Measurements from ENCODE around the gene FBLN7.
"Not testable (repeated sequence)": the region's sequence is repeated elsewhere in the genome, so short reads cannot be mapped to it uniquely, and the experiment has no call there.

FBLN7 gene

DNA sequence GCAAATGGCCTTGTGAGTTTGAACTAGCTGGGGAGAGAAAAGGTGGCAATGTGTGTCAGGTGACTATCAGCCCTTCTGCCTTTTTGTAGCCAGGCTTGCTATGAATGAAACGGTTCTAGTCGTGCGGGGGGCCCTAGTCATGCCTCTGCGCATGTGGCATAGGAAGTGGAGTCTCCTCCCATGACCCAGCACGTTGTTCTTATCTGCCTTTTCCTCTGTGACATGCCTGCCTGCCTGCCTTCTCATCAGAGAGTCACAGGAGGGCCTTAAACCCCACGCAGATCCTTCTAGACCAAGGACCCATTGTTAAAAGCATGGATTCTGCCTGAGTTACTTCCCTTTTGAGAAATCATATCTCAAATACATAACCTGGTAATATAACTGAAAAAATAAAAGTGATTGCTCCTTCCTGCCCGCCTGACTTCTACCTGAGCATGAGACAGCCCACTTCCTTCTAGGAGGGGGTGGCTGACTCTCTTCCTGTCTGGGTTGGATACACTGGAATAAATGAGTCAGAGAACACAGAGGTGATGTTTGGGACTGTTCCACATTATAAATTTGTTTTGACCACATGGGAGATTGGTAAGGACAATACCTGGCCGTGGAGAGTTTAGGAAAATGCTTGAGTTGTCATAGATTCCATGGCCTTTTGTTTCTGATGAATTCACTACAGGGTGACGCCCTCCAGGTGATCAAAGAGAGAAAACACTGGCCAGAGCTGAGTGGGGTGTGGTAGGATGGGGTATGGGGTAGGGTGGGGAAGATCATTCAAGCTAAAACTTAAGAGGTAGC is 49.8 kb downstream of the FBLN7 start:
- DNase-seq (peak; percentile 39 to 54 (median 47)), ATAC-seq (replicated peaks) (peak; percentile 92)
- H3K36me3 Mint-ChIP-seq (ENCODE audit: insufficient read depth) = peaks cover 13% of the 10 kb centered on the region
- H3K4me3 Mint-ChIP-seq = peak overlapping the region; percentile 41 to 63
- peak overlapping the region; percentile 95 to 97 for H3K27ac Mint-ChIP-seq
- peaks cover 15 to 19% of the 10 kb centered on the region in 2 donors for H3K4me1 Mint-ChIP-seq (ENCODE audit: low read depth in 2 of 2)
- no peaks in the 10 kb centered on the region for H3K27me3 Mint-ChIP-seq
- H3K9me3 Mint-ChIP-seq = no peaks in the 10 kb centered on the region

DNA sequence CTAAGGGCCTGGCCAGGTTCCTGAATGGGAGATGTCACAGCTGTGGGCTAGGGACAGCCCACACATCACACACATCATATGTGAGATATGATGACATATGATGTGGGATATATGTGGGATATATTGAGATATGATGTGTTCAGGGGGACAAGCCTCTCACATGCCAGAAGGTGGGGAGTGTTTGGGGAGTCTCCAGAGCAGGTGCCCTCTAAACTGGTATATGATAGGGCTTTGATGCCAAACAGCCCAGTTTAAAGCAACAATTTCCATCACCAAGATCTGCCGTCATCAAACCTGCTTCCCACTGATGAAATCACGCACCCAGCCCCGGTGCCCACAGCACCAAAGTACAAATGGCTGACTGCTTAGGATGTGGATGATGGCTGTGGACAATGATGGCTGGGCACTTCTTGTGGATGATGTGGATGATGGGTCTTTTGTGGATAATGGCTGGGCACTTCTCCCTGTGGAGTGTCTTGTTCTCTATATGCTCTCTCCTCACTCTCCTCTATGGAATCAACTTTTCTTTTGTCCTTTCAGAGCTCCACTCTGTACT is 50.9 kb downstream of the FBLN7 start:
- H3K4me3 Mint-ChIP-seq = no peak overlapping the region
- ATAC-seq (replicated peaks) = no peak
- no peaks in the 10 kb centered on the region for H3K9me3 Mint-ChIP-seq
- H3K27ac Mint-ChIP-seq = peak overlapping the region; percentile 95 to 97
- no peak for DNase-seq
- no peaks in the 10 kb centered on the region for H3K27me3 Mint-ChIP-seq
- H3K36me3 Mint-ChIP-seq (ENCODE audit: insufficient read depth) = peaks cover 13% of the 10 kb centered on the region
- peaks cover 15 to 19% of the 10 kb centered on the region in 2 donors for H3K4me1 Mint-ChIP-seq (ENCODE audit: low read depth in 2 of 2)

DNA sequence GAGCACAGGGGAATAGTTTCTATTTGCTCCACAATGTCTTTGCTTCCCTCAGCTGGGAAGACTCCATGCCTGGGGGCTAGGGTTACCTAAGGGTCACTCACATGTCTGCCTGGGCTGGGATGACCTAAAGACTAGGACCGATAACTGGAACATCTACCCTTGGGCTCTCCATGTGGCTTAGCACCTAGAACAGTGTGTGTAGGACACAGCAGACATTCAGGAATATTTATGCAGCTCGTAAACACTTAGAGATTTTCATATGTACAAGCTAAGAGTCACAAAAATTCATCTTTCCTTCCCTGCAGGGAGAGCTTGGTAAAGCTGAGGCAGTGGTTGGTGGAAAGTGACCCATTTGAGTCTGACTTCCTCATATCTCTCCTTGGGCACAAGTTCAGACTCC is 55.8 kb downstream of the FBLN7 start:
- DNase-seq (no peak), ATAC-seq (replicated peaks) (no peak)
- no peaks in the 10 kb centered on the region for H3K9me3 Mint-ChIP-seq
- H3K4me3 Mint-ChIP-seq = no peak overlapping the region
- no peak overlapping the region for H3K27ac Mint-ChIP-seq
- peaks cover 0 to 3% of the 10 kb centered on the region in 2 donors for H3K4me1 Mint-ChIP-seq (ENCODE audit: low read depth in 2 of 2)
- H3K27me3 Mint-ChIP-seq = peaks cover 10 to 14% of the 10 kb centered on the region in 2 donors
- H3K36me3 Mint-ChIP-seq (ENCODE audit: insufficient read depth) = no peaks in the 10 kb centered on the region

DNA sequence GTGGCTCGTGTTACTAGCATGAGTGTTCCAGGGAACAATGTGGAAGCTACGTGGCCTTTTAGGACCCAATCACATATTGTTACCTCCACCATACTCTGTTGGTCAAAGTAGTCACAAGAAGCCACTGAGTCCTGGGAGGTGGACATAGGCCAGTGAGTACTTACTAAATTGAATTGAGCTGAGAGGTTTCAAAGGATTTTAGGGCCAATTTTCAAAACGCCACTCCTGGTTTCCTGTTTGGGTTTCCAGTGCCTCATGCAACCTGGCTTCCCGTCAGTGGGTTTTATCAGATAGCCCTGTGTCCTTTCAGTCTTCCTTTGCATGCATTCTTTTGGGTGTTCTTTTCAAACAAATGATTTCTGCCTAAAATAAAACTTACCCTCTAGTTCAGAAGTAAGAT is 56.3 kb downstream of the FBLN7 start:
- DNase-seq (no peak), ATAC-seq (replicated peaks) (no peak)
- Mint-ChIP-seq H3K27ac (no peak overlapping the region), H3K36me3 (ENCODE audit: insufficient read depth) (no peaks in the 10 kb centered on the region), H3K4me3 (no peak overlapping the region), H3K9me3 (no peaks in the 10 kb centered on the region), H3K27me3 (peaks cover 12 to 14% of the 10 kb centered on the region in 2 donors), H3K4me1 (ENCODE audit: low read depth in 2 of 2) (peaks cover 0 to 3% of the 10 kb centered on the region in 2 donors)

DNA sequence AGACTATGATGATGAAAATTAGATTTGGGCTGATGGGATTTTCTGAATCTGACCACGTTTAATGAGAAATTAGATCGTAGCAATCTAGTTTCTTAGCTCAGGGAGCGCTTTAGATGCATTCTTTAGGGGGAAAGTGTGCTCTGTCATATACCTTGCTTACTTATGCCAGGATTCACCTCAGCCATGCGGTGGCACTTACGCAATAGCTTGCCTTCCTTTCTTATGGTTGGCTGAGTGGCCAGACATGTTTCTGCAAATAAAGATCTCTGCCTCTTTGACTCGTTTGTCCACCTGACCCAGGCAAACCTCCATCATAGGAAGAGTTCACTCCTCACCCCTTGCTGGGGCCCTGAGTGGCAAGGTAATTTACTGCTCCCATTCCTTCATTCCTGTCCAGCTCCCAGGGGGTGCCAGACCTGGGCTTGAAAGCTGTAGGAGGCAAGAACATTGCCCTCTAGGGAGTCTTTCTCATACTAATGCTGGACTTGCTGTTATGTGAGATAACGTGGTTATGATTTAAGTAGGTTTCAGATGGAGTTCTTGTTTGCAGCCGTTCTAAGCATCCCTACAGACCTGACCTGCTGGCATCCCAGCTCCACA is 57.1 kb downstream of the FBLN7 start:
- ATAC-seq (replicated peaks) = no peak

DNA sequence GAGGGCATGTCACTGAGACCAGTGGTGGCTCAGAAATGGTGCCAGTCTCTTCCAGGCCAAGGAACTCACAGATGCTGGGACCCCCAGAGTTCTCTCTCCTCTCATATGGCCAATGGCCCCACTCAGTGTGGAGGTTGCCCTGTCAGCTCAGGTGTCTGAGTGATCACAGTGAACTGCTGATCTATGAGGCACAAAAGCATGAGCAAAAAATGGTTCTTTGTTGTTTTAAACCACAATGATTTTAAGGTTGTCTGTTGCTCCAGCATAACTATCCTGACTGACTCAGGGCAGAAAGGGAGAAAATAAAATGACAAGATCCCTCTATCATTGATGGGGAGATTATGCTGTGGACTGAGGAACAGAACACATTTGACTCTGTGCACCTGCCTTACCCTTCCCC is 57.8 kb downstream of the FBLN7 start:
- Mint-ChIP-seq H3K27ac (no peak overlapping the region), H3K27me3 (peaks cover 19 to 23% of the 10 kb centered on the region in 2 donors), H3K4me1 (ENCODE audit: low read depth in 2 of 2) (peaks cover 0 to 3% of the 10 kb centered on the region in 2 donors), H3K36me3 (ENCODE audit: insufficient read depth) (no peaks in the 10 kb centered on the region), H3K9me3 (no peaks in the 10 kb centered on the region), H3K4me3 (no peak overlapping the region)
- ATAC-seq (replicated peaks) = no peak
- no peak for DNase-seq

More for the DNA sequence above, 57.1 kb downstream of the FBLN7 start:
- H3K27me3 Mint-ChIP-seq = peaks cover 15 to 20% of the 10 kb centered on the region in 2 donors
- no peak overlapping the region for H3K4me3 Mint-ChIP-seq
- no peak overlapping the region for H3K27ac Mint-ChIP-seq
- no peaks in the 10 kb centered on the region for H3K36me3 Mint-ChIP-seq (ENCODE audit: insufficient read depth)
- H3K4me1 Mint-ChIP-seq (ENCODE audit: low read depth in 2 of 2) = peaks cover 0 to 3% of the 10 kb centered on the region in 2 donors
- no peak for DNase-seq
- H3K9me3 Mint-ChIP-seq = no peaks in the 10 kb centered on the region

DNA sequence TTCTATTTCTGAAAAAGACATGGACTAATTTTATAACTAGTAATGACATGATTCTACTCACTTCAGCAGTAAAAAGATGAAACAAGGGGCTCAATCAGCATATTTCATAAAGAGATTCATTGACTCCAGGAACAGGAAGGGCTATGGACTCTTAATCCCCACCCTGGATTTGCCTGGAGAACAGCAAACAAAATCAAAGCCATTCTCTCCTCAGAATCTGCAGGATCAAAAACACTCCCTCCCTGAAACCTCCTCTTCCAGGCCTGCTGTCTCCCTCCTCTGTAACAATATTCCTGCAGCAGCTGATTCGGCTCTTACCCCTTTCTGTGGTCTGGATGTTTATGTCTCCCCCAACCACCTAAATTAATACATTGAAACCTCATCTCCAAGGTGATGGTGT is 59.7 kb downstream of the FBLN7 start:
- no peak overlapping the region for H3K4me3 Mint-ChIP-seq
- peaks cover 0 to 3% of the 10 kb centered on the region in 2 donors for H3K4me1 Mint-ChIP-seq (ENCODE audit: low read depth in 2 of 2)
- no peak overlapping the region for H3K27ac Mint-ChIP-seq
- ATAC-seq (replicated peaks) = no peak
- no peaks in the 10 kb centered on the region for H3K36me3 Mint-ChIP-seq (ENCODE audit: insufficient read depth)
- no peak for DNase-seq
- H3K9me3 Mint-ChIP-seq = peaks cover 0 to 1% of the 10 kb centered on the region in 2 donors
- peaks cover 20 to 23% of the 10 kb centered on the region in 2 donors for H3K27me3 Mint-ChIP-seq

DNA sequence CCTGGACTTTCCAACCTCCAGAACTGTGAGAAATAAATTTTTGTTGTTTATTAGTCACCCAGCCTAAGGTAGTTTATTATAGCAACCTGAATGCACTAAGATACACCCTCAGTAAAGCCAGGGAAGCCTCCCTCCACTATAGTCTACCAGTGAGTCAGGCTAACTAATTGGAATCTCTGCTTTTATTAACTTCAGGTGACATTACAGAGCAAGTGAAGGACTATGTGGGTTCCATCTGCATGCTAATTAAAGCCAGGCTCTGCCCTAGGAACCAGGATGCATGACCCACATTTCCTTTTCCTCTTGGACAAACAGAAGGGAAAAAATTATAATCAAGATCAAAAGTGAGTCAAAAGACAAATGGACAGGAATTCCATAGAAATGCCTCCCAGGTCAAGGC is 60.6 kb downstream of the FBLN7 start:
- H3K4me1 Mint-ChIP-seq (ENCODE audit: low read depth in 2 of 2) = peaks cover 0 to 3% of the 10 kb centered on the region in 2 donors
- no peak overlapping the region for H3K27ac Mint-ChIP-seq
- no peak overlapping the region for H3K4me3 Mint-ChIP-seq
- DNase-seq (no peak), ATAC-seq (replicated peaks) (no peak)
- H3K9me3 Mint-ChIP-seq = peaks cover under 1 to 1% of the 10 kb centered on the region in 2 donors
- peaks cover 20 to 23% of the 10 kb centered on the region in 2 donors for H3K27me3 Mint-ChIP-seq
- H3K36me3 Mint-ChIP-seq (ENCODE audit: insufficient read depth) = no peaks in the 10 kb centered on the region

DNA sequence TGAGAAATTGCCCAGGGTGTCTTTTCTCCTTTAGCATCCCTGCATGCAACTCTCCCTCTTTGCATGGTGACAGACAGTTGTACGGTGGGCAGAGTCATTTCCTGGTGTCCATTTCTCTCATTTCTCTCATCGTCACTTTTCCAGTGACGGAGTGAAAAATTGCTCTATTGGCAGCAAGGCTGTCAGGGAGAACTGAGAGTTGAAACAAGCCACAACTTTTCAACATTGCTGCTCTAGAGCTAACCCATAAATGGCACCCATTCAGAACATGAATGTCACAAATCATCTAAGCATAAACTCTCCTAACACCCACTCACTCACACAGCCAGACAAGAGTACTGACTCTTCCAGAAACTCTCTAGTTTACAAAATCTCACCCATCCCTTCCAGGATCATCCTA is 61.0 kb downstream of the FBLN7 start:
- Mint-ChIP-seq H3K36me3 (ENCODE audit: insufficient read depth) (no peaks in the 10 kb centered on the region), H3K27me3 (peaks cover 20 to 23% of the 10 kb centered on the region in 2 donors), H3K4me1 (ENCODE audit: low read depth in 2 of 2) (peaks cover 0 to 3% of the 10 kb centered on the region in 2 donors), H3K4me3 (no peak overlapping the region), H3K9me3 (peaks cover 1 to 4% of the 10 kb centered on the region in 2 donors), H3K27ac (no peak overlapping the region)
- DNase-seq (no peak), ATAC-seq (replicated peaks) (no peak)

DNA sequence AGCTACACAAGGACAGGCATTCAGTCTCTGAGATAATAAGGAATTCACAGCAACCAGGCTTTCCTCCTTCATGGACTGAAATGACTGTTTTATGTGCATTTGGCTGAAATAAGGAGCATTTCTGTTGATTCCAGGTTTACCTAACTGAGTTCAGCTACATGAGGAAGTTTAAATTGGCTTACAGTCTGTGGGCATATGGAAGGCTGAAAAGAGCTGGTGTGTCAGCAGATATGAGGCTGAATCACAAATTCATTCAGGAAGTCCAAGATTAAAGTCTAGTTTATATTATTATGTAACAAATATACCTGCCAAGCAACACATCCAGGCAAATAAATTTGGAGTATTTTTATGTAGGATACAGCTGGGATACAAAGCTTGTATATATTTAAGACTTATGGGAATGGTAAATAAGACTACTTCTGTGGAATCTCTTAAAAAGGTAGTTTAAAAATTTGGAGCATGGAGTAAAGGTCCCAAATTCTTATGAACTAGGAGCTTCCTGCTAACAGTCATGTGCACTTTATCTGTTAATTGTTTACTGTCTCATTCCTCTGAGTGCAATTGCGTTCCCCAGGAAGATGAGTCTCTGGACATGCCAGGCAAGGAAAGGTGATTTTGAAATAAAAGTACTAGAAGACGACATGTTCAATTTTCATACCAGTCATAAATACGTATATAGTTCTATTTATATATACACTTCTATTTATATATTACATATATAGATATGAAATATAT is 63.7 kb downstream of the FBLN7 start:
- H3K4me1 Mint-ChIP-seq (ENCODE audit: low read depth in 2 of 2) = no peaks in the 10 kb centered on the region
- DNase-seq (no peak), ATAC-seq (replicated peaks) (no peak)
- H3K9me3 Mint-ChIP-seq = peaks cover 1 to 9% of the 10 kb centered on the region in 2 donors
- H3K27me3 Mint-ChIP-seq = peaks cover 20 to 23% of the 10 kb centered on the region in 2 donors
- no peaks in the 10 kb centered on the region for H3K36me3 Mint-ChIP-seq (ENCODE audit: insufficient read depth)
- no peak overlapping the region for H3K27ac Mint-ChIP-seq
- H3K4me3 Mint-ChIP-seq = no peak overlapping the region

DNA sequence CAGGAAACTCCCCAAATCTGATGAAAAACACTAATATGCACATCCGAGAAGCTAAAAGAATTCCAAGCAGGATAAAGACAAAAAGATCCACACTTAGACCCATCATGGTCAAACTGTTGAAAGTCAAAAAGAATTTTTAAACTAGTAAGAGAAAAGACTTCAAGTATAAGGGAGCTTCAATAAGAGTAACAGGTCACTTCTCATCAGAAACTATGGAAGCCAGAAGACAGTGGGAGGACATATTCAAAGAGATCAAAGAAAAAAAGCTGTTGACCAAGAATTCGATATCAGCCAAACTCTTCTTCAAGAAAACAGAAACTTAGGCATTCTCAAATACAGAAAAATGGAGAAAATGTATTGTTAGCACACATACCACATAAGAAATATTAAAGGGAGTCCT is 66.2 kb downstream of the FBLN7 start:
- no peak for ATAC-seq (replicated peaks)
- Mint-ChIP-seq H3K36me3 (ENCODE audit: insufficient read depth) (no peaks in the 10 kb centered on the region), H3K27me3 (peaks cover 9% of the 10 kb centered on the region in 2 donors), H3K4me1 (ENCODE audit: low read depth in 2 of 2) (no peaks in the 10 kb centered on the region), H3K9me3 (peaks cover 1 to 9% of the 10 kb centered on the region in 2 donors), H3K4me3 (no peak overlapping the region), H3K27ac (no peak overlapping the region)
- DNase-seq = no peak

DNA sequence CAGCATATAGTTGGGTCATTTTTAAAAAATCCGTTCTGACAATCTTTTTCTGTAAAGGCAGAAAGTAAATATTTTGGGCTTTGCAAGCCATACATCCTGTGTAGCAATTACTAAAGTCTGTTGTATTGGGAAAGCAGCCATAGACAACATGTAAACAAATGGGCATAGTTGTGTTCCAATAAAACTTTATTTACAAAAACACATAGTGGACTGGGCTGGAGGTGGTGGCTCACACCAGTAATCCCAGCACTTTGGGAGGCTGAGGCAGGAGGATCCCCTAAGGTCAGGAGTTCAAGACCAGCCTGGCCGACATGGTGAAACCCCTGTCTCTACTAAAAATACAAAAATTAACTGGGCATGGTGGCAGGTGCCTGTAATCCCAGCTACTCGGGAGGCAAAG is 69.7 kb downstream of the FBLN7 start:
- not testable (repeated sequence) for H3K9me3 Mint-ChIP-seq; DNase-seq; H3K4me3 Mint-ChIP-seq; H3K4me1 Mint-ChIP-seq (ENCODE audit: low read depth in 2 of 2); H3K27ac Mint-ChIP-seq; ATAC-seq (replicated peaks); H3K27me3 Mint-ChIP-seq; H3K36me3 Mint-ChIP-seq (ENCODE audit: insufficient read depth)

DNA sequence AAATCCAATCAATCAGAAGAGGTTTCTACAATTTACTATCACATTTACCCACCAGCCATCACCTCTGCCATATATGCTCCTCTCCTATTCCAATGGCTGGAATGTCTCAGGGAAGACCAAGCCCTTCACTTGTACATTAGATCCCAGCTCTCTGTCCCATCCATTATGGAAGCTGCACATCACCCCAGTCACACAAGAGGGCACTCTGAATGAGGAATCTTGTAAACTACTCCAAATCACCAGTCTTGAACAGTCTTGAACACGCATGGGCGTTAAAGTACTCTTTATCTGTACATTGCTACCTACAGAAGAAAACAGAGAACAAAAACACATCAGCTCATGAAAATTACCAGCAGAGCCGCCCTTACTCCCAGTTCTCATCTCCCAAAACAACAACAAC is 78.0 kb downstream of the FBLN7 start:
- H3K4me1 Mint-ChIP-seq (ENCODE audit: low read depth in 2 of 2) = no peaks in the 10 kb centered on the region
- no peak overlapping the region for H3K4me3 Mint-ChIP-seq
- peak overlapping the region in 1 of 2 donors; percentile 22 for H3K27ac Mint-ChIP-seq
- DNase-seq (no peak), ATAC-seq (replicated peaks) (no peak)
- H3K27me3 Mint-ChIP-seq = no peaks in the 10 kb centered on the region
- H3K9me3 Mint-ChIP-seq = peaks cover 0 to 5% of the 10 kb centered on the region in 2 donors
- H3K36me3 Mint-ChIP-seq (ENCODE audit: insufficient read depth) = peaks cover 4% of the 10 kb centered on the region
